Upper lobe of left lung (tissue), 4 donors: ENCODE results near the gene XRCC5.

ENCODE experiments used
- EP300 ChIP-seq, 4 donors: sonication (generic); formaldehyde crosslinking; IDR thresholded peaks; one replicate each; pipeline ENCODE4 v1.5.1; 2017; ENCODE audit warnings: antibody characterized with exemption in 4 of 4, control low read depth in 2 of 4
- POLR2A ChIP-seq, 4 donors: fragments of 450-650 bp; IDR thresholded peaks; one replicate each; pipeline ENCODE4 v1.5.1; 2016 to 2017; ENCODE audit warnings: antibody characterized with exemption in 4 of 4, mild to moderate bottlenecking in 2 of 4
- POLR2AphosphoS5 ChIP-seq, 2 donors: sonication (generic); formaldehyde crosslinking; IDR thresholded peaks; one replicate each; pipeline ENCODE4 v1.5.1; 2017; ENCODE audit warnings: antibody characterized with exemption in 2 of 2
- TF ChIP-seq, protein P1 (sequence below), 6 experiments: fragments of 450-650 bp in 4 of 6; fragments of 200-600 bp in 2 of 6; sonication (generic) in 2 of 6; IDR thresholded peaks; one replicate each; pipeline ENCODE4 v1.5.1; 2016 to 2019; ENCODE audit warnings: antibody characterized with exemption in 6 of 6

GRCh38 chr2:216092646-216093045, 16.5 kb upstream of the XRCC5 start:
- TF ChIP-seq, protein P1, sequence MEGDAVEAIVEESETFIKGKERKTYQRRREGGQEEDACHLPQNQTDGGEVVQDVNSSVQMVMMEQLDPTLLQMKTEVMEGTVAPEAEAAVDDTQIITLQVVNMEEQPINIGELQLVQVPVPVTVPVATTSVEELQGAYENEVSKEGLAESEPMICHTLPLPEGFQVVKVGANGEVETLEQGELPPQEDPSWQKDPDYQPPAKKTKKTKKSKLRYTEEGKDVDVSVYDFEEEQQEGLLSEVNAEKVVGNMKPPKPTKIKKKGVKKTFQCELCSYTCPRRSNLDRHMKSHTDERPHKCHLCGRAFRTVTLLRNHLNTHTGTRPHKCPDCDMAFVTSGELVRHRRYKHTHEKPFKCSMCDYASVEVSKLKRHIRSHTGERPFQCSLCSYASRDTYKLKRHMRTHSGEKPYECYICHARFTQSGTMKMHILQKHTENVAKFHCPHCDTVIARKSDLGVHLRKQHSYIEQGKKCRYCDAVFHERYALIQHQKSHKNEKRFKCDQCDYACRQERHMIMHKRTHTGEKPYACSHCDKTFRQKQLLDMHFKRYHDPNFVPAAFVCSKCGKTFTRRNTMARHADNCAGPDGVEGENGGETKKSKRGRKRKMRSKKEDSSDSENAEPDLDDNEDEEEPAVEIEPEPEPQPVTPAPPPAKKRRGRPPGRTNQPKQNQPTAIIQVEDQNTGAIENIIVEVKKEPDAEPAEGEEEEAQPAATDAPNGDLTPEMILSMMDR (IDR thresholded peaks at IDR 0.05) = no peak
- TF ChIP-seq POLR2AphosphoS5 (IDR thresholded peaks at IDR 0.05) = no peak
- no peak for TF ChIP-seq POLR2A (IDR thresholded peaks at IDR 0.05)
- TF ChIP-seq EP300 (IDR thresholded peaks at IDR 0.05) = no peak
